SK-N-DZ (cell line): ENCODE results near the gene GMPS.
"Not testable (repeated sequence)": the region's sequence is repeated elsewhere in the genome, so short reads cannot be mapped to it uniquely, and the experiment has no call there.

Source experiments
- DNase-seq: peaks from one replicate; pipeline ENCODE4 v3.0.0-alpha.2; 2015; ENCODE audit warnings: low spot score

The GMPS gene

GRCh38 chr3:155938409-155938808 lies 68.0 kb downstream of the GMPS start:
- DNase-seq = no peak

- DNase-seq = no peak
Measured at GRCh38 chr3:155941354-155941753, 70.9 kb downstream of the GMPS start.

GRCh38 chr3:155944081-155944480 lies 73.6 kb downstream of the GMPS start:
- DNase-seq = no peak

DNA sequence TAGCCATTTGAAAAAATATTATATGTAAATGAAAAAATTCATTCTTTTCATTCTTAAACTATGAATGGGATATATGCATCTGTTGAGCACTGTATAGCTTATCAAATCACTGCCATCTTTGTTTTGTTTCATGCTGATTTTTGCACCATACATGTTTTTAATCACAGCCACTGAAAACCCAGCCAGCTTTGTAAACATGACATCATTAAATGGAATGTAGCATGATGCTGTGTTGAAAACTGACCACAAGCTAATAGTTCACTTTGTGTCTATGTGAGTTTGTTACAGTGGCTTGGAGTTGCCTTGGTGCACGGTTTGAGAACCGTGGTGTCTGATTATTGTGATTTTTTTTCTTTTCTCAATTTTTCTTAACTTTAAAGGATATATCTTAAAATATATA lies 75.7 kb downstream of the GMPS start:
- no peak for DNase-seq

GRCh38 chr3:155948476-155948875 lies 78.0 kb downstream of the GMPS start:
- DNase-seq = no peak

DNA sequence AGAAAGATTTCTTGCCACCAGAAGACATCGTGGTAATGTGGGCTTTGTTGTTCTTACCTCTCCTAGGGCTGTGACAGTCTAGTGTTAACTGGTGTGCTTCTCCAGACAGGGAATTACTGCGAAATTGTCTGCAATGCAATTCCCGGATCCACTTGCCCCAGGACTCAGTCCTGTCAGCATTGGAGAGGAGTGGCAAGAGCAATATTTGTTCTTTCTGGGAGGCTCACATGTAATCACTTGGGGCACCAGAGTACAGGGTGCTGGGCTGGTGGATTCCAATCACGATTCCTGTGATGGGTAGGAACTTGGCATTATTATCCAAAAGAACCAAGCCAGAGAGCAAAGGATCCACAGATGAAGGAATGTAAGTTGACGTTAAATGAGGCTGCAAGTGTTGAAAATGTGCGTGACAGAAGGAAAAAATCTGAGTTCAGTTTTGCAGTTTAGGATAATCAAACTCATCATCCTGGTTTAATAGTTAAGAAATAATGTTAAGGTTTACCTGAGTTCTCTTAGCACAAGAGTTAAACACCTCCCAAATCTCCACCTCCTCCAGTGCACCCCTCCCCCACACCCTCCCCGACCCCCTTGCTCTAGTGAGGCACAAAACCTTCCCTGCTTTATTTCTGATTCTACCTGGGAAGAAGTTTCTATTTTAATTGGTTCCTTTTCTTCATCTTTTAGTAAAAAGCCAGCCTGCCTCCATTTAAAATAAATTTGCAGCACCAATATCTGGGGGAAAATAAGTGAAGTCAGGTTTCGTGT lies 79.2 kb downstream of the GMPS start:
- DNase-seq = no peak

GRCh38 chr3:155956508-155957411 lies 86.3 kb downstream of the GMPS start:
- no peak for DNase-seq

DNA sequence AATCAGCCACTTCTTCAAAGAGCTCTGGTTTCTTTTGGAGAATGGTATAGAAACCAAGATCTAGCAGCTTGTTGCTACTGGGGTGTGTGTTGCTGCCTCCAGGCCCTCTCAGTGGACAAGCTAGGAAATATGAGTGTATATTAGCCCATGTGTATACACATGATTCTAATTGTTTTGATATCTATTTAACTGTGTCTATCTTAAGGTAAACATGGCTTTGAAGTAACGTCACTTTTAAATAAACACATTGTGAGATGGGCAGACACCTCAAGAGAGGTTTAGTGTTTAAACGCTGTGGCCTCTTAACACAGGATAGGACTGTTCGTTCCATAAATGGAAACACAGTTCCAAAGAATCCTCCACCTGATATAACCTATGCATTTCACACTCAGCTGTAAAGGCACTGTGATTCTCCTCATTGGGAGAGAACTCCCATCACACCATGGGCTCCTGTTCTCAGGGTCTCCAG lies 87.0 kb downstream of the GMPS start:
- no peak for DNase-seq

- no peak for DNase-seq
Measured at GRCh38 chr3:155958676-155959075, 88.2 kb downstream of the GMPS start.

- DNase-seq = no peak
Measured at GRCh38 chr3:155960060-155960459, 89.6 kb downstream of the GMPS start.

DNA sequence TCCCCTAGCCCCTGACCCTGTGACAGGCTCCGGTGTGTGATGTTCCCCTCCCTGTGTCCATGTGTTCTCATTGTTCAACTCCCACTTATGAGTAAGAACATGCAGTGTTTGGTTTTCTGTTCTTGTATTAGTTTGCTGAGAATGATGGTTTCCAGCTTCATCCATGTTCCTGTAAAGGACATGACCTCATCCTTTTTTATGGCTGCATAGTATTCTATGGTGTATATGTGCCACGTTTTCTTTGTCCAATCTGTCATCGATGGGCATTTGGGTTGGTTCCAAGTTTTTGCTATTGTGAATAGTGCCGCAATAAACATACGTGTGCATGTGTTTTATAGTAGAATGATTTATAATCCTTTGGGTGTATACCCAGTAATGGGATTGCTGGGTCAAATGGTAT lies 90.6 kb downstream of the GMPS start:
- DNase-seq = not testable (repeated sequence)

DNA sequence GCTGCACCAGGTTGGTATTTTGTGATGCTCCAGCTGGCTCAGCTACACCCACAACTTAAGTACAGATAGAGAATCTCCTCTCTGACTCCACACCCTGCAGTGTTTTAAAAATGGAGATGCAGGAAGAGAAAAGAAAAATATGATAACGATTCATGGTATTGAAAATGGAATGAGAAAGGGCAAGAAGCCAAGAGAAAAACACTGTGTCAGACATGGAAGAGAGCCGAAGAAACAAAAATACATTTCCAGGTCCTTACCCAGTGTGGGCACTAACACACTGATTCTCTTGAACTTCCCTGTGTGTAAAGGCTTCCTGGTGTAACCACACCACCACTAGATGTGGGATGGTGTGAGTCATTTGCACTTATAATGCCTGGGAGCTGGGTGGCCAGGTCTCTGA lies 93.1 kb downstream of the GMPS start:
- DNase-seq = no peak

DNA sequence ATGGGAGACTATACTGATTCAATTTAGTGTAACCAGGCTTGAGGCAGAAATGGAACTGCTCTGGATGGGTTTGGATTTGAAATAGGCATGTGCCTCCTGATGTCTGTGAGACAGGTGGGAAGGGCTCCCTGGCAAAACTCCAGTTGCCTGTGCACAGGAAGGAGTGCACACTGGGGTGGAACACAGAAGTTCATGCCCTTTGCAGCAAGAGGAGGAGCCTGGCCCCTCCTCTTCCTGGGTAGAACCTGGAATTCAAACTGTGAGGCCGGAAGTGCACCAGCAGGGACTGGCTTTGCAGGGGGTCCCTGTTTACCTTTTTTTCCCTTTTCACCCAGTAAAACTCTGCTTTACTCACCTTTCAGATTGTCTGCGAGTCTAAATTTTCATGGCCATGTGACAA lies 99.9 kb downstream of the GMPS start:
- no peak for DNase-seq

GRCh38 chr3:155972885-155973584 lies 102.6 kb downstream of the GMPS start:
- no peak for DNase-seq

DNA sequence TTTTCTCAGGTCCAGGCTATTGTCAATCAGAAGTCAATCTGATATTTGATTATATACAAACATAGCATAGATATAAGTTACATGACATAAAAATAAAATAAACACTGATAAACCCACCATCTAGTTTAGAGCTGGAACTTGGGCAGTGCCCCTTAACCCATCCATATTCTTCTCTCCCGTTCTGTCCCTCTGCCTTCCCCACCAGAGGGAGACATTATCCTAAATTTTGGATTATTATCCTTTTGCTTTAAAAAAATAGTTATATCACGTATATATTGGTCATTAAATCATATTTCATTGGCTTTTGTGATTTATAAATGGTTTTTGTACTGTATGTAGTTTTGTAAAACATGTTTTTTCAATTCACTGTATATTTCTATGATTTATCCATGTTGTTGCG lies 107.9 kb downstream of the GMPS start:
- no peak for DNase-seq

GRCh38 chr3:155979746-155980145 lies 109.3 kb downstream of the GMPS start:
- no peak for DNase-seq

DNA sequence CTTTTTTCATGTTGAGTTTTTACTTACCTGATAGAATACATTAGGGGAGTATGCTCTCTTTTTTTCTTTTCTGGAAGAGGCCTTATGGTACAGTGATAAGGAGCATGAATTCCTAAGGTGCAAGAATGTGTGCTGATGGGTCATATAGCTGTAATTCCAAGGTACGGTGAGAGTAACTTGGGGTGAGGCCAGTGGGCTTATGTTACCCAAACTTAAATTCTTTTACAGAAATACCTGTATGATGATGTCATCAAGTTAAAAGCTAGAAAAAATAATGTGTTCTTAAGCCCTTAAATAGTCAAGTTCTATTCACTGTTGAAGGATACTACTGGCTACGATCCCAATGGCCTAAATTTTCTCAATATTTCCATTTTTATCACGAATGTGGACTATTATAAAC lies 111.2 kb downstream of the GMPS start:
- no peak for DNase-seq

DNA sequence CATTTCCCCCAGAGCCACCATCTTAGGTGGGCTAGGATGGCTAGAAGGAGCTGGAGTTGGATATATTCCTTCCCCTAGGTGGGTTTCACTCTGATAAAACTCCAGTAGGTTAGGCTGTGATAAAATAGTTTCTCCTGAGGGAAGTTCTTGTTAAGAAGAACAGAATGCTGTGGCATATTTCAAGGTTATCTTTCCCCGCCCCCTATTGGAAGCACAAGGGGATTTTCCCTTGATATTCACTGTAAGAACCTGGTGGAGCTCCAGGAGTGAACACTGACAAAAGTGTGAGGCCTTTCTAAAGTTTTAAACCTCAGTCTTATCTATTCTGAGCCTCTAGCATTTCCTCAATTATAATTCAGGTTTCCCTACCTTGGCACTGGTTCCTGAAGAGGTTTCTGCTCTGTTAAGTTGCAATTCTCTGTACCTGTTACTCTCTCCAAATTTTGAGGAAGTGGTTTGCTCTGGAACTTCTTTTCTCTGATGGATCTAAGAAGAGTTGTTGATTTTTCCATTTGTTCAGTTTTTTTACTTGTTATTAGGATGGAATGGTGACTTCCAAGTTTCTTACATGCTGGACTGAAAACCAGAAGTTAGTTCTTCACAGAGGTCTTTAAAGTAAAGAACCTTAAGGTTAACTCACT lies 113.5 kb downstream of the GMPS start:
- no peak for DNase-seq

DNA sequence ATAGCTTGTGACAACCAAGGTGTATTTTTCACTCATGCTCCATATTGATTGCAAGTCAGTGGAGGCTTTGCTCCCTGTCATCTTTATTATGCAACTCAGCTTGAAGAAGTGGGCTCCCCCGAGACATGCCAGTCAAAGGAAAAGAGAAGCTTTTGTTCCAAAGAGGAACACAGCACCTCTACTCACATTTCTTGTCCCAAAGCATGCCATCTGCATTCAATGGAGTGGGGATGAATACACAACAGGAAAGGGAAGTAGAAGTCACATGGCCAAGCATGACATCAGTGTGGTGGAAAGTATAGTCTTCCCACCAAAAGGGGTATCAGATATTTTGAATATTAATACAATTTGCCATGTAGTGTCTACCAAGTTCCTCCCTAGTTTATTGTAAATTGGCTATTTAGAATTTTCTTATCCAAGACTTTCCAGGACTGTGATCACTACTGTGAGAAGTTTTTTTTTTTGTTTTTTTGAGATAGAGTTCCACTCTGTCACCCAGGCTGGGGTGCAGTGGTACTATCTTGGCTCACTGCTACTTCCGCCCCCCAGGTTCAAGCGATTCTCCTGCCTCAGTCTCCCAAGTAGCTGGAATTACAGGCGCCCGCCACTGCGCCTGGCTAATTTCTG lies 114.5 kb downstream of the GMPS start:
- no peak for DNase-seq

GRCh38 chr3:155989536-155989935 lies 119.1 kb downstream of the GMPS start:
- DNase-seq = no peak

GRCh38 chr3:155991212-155991611 lies 120.8 kb downstream of the GMPS start:
- DNase-seq = no peak
